HG03095 (cell line): ENCODE measurements around the gene FAM83G.
"Not testable (repeated sequence)": the region's sequence is repeated elsewhere in the genome, so short reads cannot be mapped to it uniquely, and the experiment has no call there.

Experiments
- ATAC-seq: cut with Tn5 transposase; IDR thresholded peaks from one replicate; pipeline ENCODE4 v1.9.1; 2021; ENCODE audit warnings: moderate library complexity; ENCODE audit not compliant: unreplicated experiment

The FAM83G gene

GRCh38 chr17:19004421-19005136 lies at the start of gene FAM83G:
TSS of gene FAM83G (minus strand) at chr17:19004764. CDS start at chr17:19004041, 723 bp downstream.
- ATAC-seq, result peak; percentile 73

GRCh38 chr17:19048826-19049225 lies 44.3 kb upstream of the FAM83G start:
- not testable (repeated sequence) for ATAC-seq

GRCh38 chr17:19047510-19047909 lies 42.9 kb upstream of the FAM83G start:
- not testable (repeated sequence) for ATAC-seq

- not testable (repeated sequence) for ATAC-seq
Measured at GRCh38 chr17:19046782-19047375, 42.3 kb upstream of the FAM83G start, which contains the start of gene GRAP. TSS of gene GRAP (minus strand) at chr17:19046957. CDS start at chr17:19046926, 31 bp downstream.

- not testable (repeated sequence) for ATAC-seq
Measured at GRCh38 chr17:19044643-19045042, 40.1 kb upstream of the FAM83G start.

GRCh38 chr17:19043032-19043431 lies 38.5 kb upstream of the FAM83G start:
- not testable (repeated sequence) for ATAC-seq

- not testable (repeated sequence) for ATAC-seq
Measured at GRCh38 chr17:19042369-19042768, 37.8 kb upstream of the FAM83G start.

- ATAC-seq, result not testable (repeated sequence)
Measured at GRCh38 chr17:19041871-19042270, 37.3 kb upstream of the FAM83G start.

- ATAC-seq, result not testable (repeated sequence)
Measured at GRCh38 chr17:19040350-19040749, 35.8 kb upstream of the FAM83G start.

- ATAC-seq, result not testable (repeated sequence)
Measured at GRCh38 chr17:19038730-19039129, 34.2 kb upstream of the FAM83G start.

- not testable (repeated sequence) for ATAC-seq
Measured at GRCh38 chr17:19038007-19038406, 33.4 kb upstream of the FAM83G start.

- ATAC-seq, result not testable (repeated sequence)
Measured at GRCh38 chr17:19037547-19037946, 33.0 kb upstream of the FAM83G start.

GRCh38 chr17:19036186-19036585 lies 31.6 kb upstream of the FAM83G start:
- ATAC-seq, result not testable (repeated sequence)

GRCh38 chr17:19032377-19032988 lies 27.9 kb upstream of the FAM83G start:
- ATAC-seq, result peak; percentile 38

- not testable (repeated sequence) for ATAC-seq
Measured at GRCh38 chr17:19031729-19032128, 27.2 kb upstream of the FAM83G start.

- ATAC-seq, result not testable (repeated sequence)
Measured at GRCh38 chr17:19030771-19031449, 26.3 kb upstream of the FAM83G start.

- not testable (repeated sequence) for ATAC-seq
Measured at GRCh38 chr17:19029740-19030139, 25.2 kb upstream of the FAM83G start.

- ATAC-seq, result not testable (repeated sequence)
Measured at GRCh38 chr17:19028671-19029070, 24.1 kb upstream of the FAM83G start.

GRCh38 chr17:19024101-19025078 lies 19.8 kb upstream of the FAM83G start:
- no peak for ATAC-seq
